Germinal center (tissue), 1 donor: ENCODE results near the gene ALDH1B1.
A peak's percentile ranks its signal among the peaks of the same experiment; 100 is the strongest.

ENCODE experiments used
- DNase-seq: peaks from one replicate; pipeline ENCODE4 v3.0.0; 2012; ENCODE audit warnings: mixed read lengths, low spot score

The ALDH1B1 gene

DNA sequence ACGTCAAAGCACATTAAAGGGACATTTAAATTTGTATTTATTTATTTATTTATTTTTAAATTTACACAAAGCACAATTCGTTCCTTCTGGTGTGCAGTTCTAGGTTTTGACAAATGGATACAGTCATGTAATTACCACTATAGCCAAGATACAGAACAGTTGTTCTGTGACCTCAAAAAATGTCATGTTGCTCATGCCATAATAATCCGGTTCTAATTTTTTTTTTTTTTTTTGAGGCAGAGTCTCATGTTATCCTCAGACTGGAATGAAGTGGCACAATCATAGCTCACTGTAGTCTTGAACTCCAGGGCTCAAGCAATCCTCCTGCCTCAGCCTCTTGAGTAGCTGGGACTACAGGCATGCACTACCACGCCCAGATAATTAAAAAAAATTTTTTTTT, 24.0 kb downstream of the ALDH1B1 start:
- DNase-seq, result no peak

- peak; percentile 16 for DNase-seq
Observed at GRCh38 chr9:38417003-38417945, 24.8 kb downstream of the ALDH1B1 start.

DNA sequence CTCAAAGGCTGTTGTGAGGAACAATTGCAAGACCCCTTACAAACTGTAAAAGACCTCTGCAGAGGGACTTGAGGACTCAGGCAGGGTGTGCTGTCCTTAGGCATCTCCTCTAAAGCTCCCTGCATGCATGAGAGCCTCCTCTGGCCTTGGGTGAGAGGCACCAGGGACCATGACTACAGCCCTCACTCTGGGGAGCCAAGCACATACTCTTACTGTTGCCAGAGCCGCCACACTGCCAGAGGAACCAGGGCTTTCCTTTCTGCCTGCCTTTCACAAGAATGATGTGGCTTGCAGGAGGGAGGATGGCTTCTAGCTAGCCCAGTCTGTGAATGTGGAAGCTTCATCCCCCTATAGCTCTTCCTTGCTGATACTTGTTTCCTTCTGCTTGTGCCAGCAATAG, 25.9 kb downstream of the ALDH1B1 start:
- DNase-seq, result no peak

DNA sequence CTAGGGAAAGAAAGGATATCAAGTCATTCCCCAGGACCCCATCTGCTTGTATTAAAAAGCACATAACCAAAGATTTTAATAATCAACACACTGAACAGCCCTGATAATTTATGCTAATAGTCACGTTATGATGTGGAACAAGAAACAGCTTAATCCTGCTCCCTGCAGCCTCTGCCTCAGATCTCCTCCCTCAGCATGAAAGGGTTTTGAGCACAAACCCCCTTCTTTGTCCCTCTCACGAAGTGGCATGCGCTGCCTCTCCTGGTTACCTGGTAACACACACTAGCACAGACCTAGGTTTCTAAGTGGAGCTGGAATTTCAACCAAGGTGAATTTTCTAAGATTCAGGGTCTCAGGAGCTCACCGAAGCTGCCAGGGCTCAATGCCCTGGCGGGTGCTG, 26.7 kb downstream of the ALDH1B1 start:
- DNase-seq, result no peak

DNA sequence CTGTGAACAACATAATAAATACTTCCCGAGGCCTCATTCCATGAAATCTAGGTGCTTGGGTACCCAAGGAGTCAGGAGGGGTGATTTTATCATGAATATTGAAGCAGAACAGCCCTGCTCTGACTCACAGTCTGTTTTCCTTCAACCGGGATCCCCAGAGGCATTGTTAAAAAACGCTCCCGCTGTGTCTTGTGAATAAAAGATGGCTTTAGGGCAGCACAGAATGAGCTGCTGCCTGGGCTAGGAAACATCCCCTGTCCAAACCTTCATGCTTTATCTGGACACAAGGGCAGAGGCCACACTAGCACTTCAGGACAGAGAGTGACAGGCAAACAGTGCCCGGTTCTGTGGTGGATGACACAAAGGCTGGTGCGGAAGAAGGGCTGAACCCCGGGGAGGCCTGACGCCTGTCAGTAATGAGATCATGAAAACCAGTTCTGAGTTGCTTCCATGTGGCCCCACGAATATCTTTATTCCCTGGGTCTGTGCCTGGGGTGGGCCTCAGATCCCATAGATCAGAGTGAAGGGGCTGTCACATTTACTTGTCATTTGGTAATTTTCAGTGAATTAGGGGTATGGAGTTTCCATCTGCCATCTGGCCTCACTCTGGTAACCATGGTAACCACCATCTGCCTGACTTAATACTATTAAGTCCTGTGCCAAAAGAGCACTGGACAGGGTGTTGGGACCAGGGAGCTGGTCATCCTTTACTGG, 29.2 kb downstream of the ALDH1B1 start:
- DNase-seq, result no peak

DNA sequence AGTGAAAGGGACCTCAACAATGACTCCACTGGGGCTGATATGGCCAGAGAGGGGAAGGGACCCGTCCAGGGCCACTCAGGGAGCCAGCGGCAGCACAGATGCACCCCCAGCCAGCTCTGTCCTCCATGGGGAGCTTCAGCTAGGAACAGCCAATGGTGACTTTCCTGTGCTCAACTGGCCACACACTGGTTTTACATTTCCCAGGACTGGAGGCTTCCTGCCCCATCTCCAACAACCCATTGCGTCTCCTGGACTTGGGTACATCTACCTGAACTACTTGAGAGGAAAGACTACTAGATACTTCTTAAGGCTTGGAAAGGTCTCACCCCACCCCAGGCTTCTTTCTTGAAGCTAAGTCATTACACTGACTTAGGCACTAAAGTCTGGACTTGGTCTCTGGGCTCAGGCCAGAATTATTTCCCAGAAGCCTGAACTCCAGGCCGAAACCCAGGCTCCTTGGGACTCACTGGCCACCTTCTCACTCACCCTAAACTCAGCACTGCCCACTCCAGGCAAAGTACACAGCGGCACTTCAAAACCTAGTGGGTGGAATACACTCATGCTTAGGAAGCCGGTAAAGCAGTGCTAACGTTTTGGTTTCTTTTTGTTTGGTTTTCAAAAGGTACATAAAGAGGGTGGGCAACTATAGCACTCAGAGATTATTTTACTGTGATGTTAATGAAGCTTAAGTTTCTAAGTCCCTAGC, 30.2 kb downstream of the ALDH1B1 start:
- no peak for DNase-seq

DNA sequence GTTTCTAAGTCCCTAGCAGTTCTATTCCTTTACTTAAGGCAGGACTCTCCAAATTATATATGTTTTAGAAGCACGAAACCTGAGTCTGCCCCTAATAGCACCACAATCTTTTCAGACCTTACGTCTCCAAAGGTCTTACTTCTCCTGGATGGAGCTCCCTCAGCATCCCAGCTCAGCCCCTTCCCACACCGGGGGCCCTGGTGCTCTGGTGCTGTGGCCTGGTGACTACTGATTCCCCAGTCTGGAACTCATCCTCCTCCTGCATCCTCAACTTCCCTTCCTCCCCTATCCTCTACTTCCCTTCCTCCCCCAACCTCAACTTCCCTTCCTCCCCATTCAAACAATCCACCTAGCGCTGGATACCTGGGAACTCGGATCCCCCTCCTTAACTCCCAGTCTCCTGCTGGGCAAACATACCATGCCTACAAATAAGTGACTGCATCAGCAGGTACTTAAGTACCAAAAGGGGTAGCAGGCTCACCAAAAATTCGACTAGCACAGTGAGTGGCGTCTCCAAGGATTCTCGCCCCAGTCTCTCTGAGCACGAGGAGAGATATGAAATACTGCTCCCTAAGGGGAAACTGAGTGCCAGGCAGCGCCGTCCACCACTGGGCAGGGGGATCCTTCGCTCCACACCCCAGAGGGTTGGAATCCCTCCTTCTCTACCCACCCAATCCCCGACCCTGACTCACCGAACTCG, 30.9 kb downstream of the ALDH1B1 start:
- no peak for DNase-seq

DNA sequence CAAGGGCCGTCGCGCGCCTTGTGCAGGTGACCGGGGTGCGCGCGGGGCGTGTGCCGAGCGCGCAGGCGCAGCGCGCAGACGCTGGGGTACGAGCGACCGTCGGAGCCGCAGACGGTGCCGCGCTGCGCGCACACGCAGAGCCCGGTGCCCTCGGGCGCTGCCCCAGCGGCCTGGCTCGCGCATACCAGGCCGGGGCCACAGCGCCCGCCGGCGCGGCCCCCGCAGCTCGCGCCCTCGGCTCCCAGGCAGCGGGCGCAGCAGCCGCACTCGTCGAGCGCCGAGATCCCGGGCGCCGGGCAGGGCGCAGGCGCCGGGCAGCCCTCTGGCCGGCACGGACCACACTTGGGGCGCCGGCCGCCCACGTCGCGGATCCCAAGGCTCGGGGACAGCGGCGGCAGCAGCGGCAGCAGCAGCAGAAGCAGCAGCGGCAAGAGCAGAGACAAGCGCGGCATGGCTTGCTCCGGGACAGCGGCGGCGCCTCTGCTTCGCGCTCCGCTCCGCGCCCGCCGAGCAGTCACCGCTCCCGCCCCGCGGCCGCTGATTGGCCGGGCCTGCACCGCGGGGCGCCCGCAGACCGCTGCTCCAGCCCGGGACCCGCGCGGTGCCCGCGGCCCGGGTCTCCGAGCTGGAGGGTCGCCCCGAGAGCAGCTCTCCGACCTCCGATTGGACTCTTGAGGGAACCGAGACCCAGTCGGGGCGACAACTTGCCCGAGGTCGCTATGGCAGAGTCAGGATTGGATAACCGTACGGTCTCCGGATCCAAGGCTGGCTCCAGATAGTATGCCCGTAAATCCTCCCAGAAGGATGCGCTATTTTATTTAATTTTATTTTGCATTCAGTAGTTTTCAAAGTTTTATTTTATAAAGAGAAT, 31.7 kb downstream of the ALDH1B1 start, which contains the start of gene IGFBPL1:
Gene IGFBPL1 (minus strand): TSS at position 482 of the 871 bp plus-strand sequence. CDS start 30 bp downstream, at position 452.
- peak; percentile 38 for DNase-seq

GRCh38 chr9:38424918-38425317, 32.4 kb downstream of the ALDH1B1 start:
- DNase-seq, result no peak

GRCh38 chr9:38428062-38428461, 35.6 kb downstream of the ALDH1B1 start:
- no peak for DNase-seq

DNA sequence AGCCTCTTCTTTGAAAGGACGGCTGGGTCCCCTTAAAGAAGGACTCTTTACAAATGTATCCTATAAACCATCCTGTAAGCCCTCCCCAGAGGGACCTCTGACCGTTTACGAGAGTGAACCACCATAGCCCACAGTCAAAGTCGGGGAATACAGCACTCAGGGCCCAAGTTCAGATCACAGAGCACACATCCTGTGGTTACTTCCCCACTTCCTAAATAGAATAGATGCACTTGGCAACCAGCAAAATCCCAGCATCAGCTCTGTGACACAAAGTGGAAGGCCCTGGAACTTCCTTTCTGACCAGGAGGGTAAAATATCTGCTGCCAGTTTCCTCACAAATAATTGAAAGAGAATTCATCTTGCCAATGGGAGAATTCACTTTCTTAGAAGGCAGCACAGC, 38.6 kb downstream of the ALDH1B1 start:
- no peak for DNase-seq

GRCh38 chr9:38432922-38433510, 40.5 kb downstream of the ALDH1B1 start:
- peak; percentile 22 for DNase-seq

- no peak for DNase-seq
Observed at GRCh38 chr9:38434365-38434764, 41.9 kb downstream of the ALDH1B1 start.

- no peak for DNase-seq
Observed at GRCh38 chr9:38434853-38435252, 42.4 kb downstream of the ALDH1B1 start.

DNA sequence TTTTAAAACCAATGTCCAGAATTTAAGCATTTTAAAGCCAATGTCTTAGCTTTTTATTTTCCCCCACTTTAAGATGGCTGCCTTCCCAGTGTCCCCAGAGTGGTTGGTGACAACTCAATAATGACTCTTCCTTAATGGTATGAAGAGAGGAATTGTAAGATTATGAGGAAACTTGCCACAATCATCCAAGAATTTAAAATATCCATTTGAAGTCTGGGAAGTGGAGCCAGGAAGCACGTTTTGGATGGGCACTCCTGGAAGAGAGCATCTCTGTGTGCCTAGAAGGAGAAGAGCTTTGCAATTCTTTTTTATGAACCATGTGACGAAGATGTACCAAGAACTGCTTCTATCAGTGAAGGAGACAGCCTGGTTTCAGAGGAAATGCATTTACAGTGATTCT, 43.0 kb downstream of the ALDH1B1 start:
- no peak for DNase-seq

- no peak for DNase-seq
Observed at GRCh38 chr9:38436708-38437107, 44.2 kb downstream of the ALDH1B1 start.

GRCh38 chr9:38437193-38437823, 44.8 kb downstream of the ALDH1B1 start:
- DNase-seq, result peak; percentile 15

DNA sequence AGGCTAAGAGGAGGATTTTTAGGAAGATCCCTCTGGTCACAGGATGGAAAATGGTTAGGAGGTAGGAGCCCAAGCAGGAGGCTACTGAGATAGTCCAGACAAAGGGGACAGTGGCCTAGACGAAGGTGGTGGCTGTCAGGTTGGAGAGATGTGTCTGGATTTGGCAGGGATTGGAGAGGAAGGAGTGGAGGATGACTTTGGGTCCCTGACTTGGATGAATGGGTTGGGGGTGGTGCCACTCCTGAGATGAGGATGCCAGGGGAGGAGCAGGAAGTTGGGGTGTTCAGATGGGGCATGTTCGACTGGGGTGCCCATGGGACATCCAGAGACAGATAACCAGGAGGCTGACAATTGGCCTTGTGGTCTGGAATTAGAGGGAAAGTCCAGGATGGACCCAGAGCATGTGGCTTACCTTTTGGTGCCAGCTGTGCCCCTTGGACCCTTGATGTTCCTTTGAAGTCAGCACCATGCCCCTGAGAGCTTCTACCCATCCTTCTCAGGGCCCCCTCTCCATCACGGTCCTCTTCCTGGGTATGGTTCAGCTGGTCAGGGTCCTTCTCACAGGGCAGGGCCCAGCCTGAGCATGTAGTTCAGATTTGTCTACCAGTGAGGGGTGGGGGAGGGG, 46.9 kb downstream of the ALDH1B1 start:
- DNase-seq, result no peak

DNA sequence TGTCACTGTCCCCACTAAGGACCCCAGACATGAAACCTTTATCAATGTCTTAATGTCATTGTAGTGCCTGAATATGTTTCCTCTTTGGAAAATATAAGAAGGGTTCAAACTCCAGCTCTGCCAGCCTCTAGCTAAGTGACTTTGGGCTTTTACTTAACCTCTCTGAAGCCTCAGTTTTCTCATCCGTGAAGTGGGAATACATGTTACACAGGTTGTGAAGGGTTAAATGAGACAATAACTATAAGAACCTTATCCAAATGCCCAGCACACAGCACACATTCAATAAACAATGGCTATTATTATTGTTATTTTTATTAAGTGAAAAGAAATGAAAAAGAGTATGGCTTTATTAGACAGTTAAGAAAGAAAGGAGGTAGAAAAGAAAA, 47.4 kb downstream of the ALDH1B1 start:
- DNase-seq, result no peak

DNA sequence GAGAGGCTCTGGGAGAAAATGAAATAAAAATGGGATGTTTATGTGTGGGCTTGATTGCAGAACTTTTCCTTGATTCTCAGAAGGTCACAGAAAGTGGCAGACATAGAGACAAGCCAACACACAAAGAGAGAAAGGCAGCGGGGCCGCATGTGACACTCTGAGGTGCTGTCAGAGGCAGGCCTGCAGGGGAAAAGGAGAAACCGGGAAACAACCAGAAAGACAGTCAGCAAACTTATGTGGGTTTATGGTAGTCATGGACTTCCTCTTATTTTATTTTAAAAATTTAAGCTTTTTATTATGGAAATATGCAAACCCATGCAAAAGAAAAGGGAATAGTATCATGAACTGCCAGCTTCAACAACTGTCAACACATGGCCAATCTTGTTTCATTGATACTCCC, 48.0 kb downstream of the ALDH1B1 start:
- DNase-seq, result no peak
